Measurements from ENCODE around the gene NUCB2.

The NUCB2 gene

DNA sequence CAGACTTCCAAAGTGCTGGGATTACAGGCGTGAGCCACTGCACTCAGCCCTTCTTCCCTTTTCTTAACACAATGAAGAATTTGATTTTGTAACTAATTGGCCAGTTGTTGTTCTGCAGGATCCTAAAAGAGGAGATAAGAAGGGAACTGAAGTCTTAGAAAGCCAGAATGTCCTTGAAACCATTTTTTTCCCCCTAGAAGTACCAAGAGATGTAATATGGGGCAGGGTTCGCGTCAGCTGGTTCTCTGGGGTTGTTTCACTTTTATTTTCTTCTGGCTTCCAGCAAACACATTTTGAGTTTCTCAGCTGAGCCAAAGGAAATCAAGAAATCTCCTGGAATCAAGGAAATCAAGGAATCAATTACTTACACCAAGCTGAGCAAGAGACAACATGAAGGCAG, 7.6 kb upstream of the NUCB2 start:
- no peak for DNase-seq

DNA sequence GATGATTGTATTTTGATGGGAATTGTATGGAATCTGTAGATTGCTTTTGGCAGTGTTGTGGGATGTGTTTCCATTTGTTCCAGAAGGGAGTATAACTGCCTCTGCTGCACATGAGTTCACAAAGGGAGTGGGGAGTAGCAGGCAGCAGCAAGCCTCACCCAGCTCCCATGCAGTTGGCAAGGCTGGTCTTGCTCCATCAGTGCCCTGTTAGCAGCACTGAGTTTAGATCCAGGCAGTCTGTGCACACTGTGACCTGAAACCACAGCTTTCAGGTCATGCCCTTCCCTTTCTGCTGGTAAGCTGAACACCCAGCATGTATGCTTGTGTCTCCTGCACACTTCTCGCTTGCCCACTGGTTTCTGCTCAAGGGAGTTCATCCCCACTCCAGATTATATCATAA, 3.7 kb upstream of the NUCB2 start:
- no peak for DNase-seq

DNA sequence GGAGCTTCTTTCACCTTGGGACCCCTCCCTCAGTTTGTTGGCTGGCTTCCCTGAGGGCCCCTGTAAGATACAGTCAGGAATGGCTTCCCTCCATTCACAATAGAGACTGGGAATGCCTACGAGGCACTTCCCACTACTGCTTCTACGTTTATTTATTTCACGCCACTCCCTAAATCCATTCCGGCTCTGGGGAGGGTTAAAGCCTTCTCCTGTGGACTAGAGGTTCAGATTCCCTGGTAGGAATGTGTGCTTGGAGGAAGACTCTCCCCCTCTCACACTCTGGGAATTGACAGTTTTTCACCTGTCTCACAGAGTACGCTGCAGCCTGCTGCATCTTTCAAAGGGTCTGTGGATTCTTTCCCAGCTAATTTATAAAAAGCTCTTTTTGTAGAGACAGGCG, 3.3 kb upstream of the NUCB2 start:
- DNase-seq: no peak

DNA sequence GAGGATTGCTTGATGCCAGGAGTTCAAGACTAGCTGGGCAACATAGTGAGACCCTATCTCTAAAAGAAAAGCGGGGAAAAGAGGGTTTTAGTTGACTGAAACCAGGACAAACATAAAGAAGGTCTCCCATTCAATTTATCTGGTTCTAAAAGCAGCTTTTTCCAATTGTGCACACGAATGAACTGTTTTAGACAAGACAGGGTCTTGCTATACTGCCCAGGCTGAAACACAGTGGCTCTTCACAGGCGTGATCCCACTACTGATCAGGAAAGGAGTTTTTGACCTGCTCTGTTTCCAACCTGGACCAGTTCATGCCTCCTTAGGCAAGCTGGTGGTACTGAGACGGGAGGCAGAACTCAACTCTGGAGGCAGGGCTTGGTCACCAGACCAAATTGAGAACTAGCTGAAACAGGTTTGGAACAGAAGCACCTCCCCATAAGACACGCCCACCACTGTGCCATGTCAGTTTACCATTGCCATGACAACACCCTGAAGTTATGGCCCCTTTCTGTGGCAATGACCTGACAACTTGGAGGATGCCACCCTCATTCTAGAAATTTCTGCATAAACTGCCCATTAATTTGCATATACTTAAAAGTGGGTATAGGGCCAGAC, 2.8 kb upstream of the NUCB2 start:
- no peak for DNase-seq

DNA sequence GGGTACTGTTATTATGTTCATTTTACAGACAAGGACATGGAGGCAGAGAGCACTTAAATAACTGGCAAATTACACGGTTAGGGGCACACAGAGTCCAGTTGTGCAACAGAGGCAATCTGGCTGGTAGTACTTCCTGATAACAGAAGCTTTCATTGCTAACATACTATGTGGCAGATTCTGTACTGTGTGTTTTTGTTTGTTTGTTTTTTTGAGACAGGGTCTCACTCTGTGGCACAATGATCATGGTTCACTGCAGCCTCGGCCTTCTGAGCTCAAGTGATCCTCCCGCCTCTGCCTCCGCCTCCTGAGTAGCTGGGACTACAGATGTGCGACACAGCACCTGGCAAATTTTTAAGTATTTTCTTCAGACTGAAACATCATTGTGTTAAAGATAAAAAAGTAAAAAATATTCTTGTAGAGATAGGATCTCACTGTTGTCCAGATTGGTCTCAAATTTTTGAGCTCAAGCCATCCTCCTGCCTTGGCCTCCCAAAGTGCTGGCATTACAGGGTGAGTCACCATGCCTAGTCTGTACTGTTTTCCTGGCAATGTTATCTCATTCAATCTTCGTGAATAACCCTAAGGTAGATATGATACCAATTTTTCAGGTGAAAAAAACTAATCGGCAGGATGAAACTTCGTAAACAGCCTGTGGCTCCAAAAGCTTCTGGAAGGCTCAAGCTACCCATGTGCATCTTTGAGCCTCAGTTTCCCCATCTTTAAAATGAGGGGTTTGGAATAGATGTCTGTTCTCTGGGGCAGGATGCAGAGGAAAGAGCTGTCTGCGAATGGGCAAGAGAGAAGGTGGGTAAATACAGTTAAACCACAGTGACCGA, 921 bp upstream of the NUCB2 start:
- DNase-seq: no peak

DNA sequence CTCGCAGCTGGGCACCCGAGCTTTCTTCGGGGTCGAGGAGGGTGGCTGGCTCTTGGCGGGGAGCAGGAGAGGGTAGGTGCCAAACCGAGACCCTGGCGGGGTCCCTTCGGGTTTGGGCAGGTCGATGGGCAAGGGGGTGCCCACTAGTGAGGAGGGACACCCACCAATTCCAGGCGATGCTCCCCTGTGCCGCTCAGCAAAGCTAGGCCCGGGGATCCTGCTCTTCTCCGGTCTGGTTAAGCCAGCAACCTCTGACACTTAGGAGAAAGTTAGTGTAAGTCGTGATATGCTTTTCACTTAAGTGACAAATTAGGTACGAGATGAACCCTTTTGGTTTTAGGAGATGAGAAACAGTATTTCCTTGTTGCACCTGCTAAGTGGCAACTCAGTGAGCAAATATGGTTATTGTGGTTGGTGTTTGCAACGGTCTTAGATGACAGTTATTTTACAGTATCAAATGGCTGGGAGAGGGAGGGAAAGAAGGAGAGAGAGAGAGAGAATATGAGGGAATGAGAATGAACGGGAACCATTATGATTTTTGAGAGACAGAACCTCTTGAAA, 565 bp downstream of the NUCB2 start:
- no peak for DNase-seq

DNA sequence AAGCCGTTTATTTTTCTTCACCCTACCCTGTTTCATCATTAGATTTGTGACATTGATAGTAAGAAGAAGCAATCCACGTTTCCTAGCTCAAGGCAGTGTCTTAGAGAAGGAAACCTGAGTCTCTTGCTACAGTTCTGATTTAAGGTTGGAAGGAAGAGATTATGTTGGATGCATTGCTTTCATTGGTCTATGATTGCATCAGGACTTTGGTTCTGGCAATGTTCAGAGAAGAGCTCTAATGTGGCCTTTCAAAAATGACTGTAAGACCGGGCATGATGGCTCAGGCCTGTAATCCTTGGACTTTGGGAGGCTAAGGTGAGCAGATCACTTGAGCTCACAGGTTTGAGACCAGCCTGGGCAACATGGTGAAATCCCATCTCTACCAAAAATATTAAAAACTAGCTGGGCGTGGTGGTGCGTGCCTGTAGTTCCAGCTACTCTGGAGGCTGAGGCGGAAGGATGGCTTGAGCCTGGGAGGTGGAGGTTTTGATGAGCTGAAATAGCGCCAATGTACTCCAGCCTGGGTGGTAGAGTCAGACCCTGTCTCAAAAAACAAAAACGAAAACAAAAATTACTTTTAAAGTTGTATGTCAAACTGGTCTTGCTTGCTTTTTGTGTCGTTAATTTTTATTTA, 4.1 kb downstream of the NUCB2 start:
- DNase-seq: no peak

DNA sequence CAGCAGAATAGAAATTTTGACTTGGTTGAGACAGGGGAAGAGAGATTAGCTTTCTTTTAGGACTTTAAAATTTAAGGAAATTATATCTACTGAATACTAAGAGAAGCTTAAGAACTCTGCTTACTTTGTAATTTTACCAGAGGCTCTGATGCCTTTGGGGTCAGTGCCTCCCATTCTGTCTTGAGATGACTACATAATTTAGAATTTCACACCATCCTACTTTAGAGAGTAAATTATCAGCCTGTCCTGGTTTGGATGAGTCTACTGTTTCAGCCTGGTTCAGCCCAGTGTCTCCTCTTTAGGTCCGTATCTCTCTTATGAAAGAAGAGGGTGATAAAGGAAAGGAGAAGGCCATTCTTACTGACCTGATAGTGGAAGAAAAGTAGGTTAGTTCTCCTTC, 9.8 kb downstream of the NUCB2 start:
- DNase-seq: no peak

DNA sequence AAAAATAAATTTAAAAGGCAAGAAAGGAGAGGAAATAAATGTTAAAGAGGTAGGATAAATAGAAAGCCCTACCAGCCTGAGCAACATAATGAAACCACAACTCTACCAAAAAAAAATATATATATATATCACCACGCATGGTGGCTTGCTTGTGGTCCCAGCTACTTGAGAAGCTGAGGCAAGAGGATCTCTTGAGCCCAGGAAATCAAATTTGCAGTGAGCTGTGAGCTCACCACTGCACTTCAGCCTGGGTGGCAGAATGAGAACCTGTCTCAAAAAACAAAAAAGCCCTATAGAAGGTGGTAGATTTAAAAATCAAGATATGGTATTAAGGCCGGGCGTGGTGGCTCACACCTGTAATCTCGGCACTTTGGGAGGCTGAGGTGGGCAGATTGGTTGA, 10.5 kb downstream of the NUCB2 start:
- DNase-seq: no peak

DNA sequence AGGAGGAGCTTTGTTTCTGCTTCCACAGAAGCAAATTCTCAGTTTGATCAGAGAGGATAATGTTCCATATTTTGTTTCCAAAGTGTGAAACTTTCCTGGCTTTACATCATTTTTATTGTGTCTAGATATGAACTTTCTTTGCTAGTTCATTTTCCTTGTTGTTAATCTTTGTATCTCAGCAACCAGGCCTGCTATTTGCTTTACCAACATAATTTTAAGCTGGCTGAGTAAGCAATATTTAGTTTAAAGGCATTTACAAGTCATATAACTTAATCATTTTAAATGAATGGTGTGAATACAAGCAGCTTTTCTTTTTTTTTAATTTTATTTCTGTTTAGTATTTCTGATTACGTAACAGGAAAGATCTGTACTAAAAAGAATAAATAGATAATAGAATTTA, 15.2 kb downstream of the NUCB2 start:
- no peak for DNase-seq

DNA sequence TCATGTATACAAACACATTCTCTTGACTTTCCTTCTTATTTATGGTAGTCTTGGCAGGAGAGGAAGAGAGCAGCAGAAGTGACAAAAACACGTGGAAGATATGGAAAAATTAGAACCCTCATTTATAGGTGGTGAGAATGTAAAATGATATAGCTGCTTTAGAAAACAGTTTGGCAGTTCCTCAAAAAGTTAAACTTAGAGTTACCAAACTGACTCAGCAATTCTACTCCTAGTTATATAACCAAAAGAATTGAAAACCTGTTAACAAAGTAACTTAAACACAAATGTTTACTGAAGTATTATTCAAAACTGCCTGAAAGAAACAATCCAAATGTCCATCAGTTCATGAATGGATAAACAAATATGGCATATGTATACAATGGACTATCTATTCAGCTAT, 16.8 kb downstream of the NUCB2 start:
- no peak for DNase-seq

DNA sequence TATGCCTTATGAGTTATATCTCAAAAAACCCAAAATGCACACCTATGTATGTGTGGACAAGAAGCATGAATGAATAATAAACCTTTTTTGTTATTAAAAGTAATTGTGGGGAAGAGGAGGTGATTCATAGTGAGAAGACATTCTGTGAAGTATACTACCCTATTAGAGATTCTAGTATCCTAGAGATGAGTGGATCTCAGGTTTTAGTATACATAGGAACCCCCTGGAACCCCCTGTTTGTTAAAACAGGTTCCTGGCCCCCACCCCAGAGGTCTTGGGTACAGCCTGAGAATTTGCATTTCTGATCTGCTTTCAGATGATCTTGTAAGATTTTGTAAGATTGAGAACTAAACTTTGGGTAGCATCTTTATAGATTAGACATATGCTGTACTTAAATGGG, 17.5 kb downstream of the NUCB2 start:
- DNase-seq: no peak

DNA sequence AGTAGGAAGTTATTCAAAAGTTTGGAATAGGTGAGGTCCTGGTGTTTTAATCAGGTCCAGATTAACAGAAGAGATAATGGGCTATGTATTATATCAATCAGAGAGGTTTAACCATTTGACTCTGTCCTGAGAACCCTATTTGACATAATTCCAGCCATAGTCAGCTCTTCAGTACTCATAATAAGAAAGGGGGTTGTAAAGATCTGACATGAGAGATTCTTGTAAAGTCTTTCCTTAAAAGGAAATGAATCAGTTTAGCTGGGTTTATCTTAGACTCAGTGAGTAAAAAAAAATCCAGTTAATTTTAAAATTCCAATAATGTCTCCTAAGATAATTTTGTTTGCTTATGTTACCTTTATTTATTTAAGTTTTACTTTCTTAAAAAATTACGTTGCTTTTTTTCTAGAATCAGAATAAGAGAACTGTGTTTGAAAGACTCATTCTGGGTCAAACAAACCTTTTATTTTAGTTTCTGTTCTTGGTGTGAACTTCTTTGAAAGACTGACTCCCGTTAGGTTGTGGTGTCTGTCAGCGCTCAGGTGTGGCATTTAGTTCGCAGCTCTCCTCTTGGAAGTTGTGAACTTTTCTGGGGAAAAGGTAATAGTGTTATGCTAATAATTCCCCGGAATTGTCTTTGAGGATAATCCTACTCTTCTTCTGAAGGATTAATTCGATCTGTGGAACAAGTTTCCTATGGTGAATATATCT, 20.5 kb downstream of the NUCB2 start:
- DNase-seq: no peak

DNA sequence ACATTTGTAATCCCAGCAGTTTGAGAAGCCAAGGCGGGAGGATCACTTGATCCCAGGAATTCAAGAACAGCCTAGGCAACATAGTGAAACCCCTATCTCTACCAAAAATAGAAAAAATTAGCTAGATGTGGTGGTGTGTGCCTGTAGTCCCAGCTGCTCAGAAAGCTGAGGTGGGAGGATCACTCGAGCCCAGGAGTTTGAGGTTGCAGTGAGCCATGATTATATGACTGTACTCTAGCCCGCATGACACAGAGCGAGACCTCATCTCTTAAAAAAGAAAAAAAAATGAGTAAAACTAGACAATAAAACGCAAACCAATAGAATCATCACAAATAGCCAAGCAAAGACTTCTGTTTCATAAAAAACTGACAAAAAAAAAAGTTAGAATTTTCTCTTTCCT, 21.8 kb downstream of the NUCB2 start:
- DNase-seq: peak; percentile 54 to 58

DNA sequence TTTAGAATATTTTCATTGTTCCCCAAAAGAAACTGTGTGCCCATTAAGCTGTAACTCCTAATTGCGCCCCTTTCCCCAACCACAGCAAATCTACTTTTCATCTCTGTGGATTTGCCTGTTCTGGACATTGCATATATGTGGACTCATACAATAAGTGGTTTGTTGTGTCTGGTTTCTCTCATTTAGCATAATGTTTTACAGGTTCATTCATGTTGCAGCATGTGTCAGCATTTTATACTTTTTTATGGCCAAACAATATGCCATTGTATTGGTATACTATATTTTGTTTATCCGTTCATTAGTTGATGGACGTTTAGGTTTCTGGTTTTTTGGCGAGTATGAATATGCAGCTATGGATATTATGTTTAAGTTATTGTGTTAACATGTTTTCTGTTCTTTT, 23.8 kb downstream of the NUCB2 start:
- no peak for DNase-seq

DNA sequence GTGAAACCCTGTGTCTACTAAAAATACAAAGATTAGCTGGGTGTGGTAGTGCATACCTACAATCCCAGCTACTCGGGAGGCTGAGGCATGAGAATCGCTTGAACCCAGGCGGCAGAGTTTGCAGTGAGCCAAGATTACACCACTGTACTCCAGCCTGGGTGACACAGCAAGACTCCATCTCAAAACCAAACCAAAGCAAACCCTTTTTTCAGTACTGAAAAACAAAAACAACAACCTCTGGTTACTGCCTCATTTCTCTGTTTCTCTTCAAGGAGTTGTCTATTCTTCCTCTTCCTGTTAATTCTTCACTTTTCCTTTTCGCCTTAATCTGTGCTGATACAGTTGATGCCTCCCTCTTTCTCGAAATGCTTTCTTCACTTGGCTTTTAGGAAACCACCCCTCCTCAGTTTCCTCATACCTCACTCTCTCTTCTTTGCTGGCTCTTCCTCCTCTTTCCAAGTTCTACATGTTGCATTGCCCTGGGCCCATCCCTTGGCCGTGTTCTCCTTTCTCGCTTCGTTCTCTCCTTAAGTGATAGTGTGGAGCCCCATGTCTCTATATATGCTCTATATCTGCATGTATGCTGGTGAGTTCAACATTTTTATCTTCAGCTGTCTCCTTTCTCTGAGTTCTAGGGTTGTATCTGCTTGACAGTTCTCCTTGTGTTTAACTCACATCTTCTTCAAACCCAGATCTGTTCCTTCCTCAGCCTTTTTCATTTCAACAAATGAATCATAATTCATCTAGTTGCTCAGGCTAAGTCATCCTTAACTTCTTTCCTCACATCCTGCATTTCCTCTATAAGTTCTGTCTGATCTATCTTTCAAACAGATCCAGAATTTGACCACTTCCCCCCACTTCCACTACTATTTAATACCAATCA, 37.1 kb downstream of the NUCB2 start:
- no peak for DNase-seq

DNA sequence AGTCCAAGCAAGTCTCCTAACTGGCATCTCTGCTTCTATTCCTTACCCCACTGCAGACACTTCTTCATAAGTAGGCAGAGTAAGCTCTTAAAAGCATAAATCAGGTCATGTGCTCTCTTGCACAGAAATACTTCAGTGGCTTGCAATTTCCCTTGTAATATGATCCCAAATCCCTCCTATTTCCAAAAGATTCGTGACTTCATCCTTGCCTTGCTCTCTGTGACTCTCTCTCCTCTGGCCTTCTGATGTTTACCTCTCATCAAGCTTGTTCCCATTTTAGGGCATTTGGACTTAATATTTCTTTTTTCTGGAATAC, 37.7 kb downstream of the NUCB2 start:
- DNase-seq: no peak

DNA sequence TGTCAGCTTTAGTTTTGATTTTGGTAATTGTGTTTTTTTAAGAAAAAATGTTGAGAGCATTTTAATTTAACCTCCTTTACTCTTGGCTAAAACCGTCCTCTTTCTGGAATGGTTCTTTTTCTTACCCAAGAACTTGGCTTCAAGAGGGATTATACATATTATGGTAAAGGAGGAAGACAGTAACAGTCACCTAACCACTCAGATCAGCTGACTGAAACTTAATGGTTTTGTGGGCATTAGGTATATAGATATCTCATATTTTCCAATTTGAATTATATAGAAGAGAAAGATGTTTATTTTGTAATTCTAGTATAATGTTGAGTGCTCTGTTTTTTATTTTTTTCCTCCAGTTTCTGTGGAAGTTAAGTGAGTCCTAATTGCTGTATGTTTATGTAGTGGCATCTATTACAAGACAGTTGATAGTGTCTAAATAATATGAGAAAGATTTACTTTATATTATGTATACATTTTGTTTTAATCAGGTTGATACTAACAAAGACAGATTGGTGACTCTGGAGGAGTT, 38.4 kb downstream of the NUCB2 start:
- no peak for DNase-seq

DNA sequence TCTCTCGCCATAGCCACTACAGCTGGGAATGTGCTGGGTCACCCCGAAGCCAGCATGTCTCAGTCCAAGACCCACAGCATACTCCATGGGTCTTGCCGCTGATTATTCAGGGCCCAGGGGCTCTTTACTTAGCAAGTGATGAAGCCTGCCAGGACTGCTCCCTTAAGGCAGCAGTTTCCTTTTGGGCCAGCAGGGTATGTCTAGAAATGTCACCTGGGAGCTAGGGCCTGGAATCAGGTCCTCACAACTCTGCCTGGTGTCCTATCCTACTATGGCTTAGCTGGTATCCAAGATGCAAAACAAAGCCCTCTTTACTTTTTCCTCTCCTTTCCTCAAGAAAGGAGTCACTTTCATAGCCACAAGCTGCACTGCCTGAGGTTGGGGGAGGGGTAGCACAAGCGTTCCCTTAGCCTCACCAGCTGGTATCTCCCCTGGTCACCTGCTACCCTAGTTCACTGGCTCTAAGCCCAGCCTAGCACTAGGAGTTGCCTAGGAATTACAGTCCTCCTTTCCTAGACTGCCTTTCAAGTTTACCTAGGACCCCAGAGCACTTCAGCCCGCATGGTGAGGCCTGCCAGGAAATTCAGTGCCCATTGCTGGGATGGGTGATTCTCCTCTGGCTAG, 52.4 kb downstream of the NUCB2 start:
- no peak for DNase-seq

DNA sequence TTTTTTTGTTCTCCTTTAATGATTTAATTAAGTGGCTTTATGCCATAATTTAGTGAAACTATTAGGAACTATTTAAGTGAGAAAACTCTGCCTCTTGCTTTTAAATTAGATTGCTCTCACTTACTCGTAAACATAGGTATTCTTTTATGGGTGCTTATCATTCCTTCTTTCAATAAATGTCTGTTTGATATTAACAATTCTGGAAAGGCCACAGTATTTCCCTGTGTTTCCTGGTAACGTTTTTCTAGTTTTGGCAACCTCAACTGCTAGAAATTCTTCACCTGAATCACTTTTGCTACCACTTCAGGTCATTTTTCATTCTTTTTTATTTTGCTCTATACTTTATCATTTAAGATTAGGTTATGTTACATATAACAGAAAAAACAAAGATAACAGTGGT, 55.1 kb downstream of the NUCB2 start:
- no peak for DNase-seq

DNA sequence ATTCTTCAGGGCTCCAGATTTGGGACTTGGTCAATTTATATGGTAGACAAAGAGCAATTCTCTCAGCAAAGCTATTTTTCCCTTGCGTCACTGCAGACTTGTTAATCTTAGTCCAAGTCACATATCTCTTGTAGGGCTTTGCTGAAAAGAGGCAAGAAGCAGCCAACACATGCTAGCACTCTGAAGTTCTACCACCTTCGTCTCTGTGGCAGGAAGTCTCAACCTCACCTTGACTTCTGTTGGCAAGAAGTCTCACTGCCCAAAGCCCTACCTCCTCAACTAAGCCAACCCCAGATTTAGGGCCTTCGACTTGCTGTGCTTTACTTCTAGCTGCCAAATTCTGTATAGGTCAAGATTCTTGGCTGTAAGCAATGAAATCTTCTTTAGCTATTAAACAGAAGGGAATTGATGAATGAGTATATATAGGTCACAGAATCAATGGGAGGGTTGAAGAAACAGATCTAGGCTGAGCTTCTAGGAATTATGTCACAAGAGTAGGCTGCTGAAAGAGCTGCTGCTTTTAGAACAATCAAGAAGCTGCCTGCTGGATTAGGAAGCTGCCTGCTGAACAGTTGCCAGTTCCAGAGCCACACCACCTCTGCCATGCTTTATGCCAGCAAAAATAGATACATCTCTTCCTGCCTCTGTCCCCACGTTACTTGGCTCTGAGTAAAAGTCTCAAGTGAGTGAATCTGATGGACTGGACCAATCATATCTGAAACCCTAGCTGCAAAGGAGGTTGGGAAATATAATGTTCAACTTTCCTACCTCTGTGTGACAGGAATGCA, 57.5 kb downstream of the NUCB2 start:
- no peak for DNase-seq

All from stimulated activated CD4-positive, alpha-beta T cell treated with anti-CD3 and anti-CD28 coated beads, Interleukin-2, amount 100 ng/mL, for 24 hours (primary cell).